H7 (cell line): Measurements from ENCODE around the gene AHDC1. TPM values are rescaled to one million over a fixed set of nuclear protein-coding genes. Genes with fewer than 3 reads are reported as not detected.

Source experiments
- DNase-seq: peaks from one replicate; pipeline ENCODE4 v3.0.0; 2012
- H3K27me3 ChIP-seq: 2 replicates; pipeline ENCODE4 v1.6.0; 2011; ENCODE audit warnings: mild to moderate bottlenecking, low read length; ENCODE audit not compliant: control insufficient read depth, insufficient read depth
- H3K36me3 ChIP-seq: replicated peaks from 2 replicates; pipeline ENCODE4 v1.5.1; 2011; ENCODE audit warnings: low read length; ENCODE audit not compliant: control insufficient read depth, insufficient read depth
- H3K4me3 ChIP-seq: 2 replicates; pipeline ENCODE4 v1.5.1; 2011; ENCODE audit warnings: low read depth, mild to moderate bottlenecking, control low read depth, low read length, moderate library complexity; ENCODE audit not compliant: insufficient read depth
- total RNA-seq: library from RNA; depleted of rRNA; stranded (reverse); fragments of >200 nt; shearing (Covaris generic); gene quantifications from 2 replicates; pipeline ENCODE4 v1.2.3, GENCODE V29; 2014

The AHDC1 gene
- total RNA-seq, 1 experiment from 2014 or later = 11.2 TPM

DNA sequence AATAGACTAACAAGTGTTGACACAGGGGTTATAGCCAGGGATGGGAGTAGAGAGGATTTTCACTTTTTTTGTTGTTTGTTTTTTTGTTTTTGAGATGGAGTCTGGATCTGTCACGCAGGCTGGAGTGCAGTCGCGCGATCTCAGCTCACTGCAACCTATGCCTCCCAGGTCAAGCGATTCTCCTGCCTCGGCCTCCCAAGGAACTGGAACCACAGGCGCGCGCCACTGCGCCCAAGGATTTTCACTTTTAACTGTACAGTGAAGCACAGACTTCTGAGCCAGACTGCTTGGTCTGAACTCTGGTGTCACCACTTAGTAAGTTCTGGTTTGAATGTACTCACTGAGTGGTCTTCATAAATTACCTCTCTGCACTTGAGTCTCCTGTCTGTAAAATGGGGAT is 73.8 kb downstream of the AHDC1 start:
- Histone ChIP-seq H3K27me3 (peaks cover 2% of the 10 kb centered on the region; the same call in 1 of the 2 replicates), H3K36me3 (no peaks in the 10 kb centered on the region), H3K4me3 (no peak overlapping the region)
- no peak for DNase-seq

DNA sequence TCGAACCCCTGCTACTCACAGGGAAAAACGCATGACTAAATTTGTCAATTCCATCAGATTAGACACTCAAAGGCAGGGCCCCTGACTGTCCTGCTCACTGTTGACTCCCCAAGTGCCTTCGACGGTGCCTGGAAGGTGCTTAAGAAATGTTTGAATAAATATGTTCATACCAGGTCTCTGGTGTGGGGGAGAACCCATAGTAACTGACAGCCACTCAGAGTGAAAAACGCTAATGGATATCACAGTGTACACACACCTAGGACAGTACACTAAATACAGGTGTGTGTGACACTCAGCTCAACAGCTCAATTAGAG is 74.3 kb downstream of the AHDC1 start:
- H3K36me3 ChIP-seq = no peaks in the 10 kb centered on the region
- no peak overlapping the region for H3K4me3 ChIP-seq
- peaks cover 2% of the 10 kb centered on the region; the same call in 1 of the 2 replicates for H3K27me3 ChIP-seq
- DNase-seq = no peak

DNA sequence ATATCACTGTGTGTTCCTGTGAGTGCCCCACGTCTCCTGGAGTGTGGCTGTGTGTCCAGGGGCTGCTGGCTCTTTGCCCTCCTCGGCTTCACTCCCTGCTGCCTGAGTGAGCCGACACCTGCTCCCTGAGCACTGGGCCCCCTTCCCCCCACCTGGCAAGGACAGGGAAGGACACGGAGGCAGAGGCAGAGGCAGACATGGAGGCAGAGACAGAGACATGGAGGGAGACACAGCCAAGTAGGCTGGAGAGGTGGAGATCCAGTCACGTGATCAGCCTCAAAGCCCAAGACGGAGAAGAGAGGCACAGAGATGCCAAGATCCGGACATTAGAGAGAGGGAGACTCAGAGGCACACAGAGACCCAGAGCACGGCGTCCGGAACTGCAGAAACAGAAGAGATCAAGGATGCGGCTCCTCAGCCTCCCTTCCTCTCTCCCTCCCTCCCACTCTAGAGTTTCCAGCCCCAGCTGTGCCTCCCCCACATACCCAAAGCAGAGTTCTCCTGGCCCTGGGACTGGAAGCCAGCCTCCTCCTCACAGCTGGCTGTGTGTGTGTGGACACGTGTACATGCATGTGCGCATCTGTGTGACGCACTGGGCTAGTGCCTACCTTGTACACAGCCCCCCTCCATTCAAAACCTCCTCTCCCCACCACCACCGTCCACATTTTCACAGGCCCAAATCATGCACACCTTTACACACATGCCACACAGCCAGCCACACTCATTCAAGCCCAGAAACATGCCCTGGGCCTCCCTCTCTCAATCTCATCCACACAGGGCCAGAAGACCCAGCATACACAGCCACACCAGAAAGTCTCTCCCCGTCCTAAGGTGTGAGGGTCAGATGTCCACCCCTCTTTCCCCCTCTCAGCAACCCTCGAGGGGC is 74.9 kb downstream of the AHDC1 start:
- DNase-seq = peak; percentile 76
- H3K4me3 ChIP-seq = peak overlapping the region; percentile 59; the same call in 1 of the 2 replicates
- peaks cover 2% of the 10 kb centered on the region; the same call in 1 of the 2 replicates for H3K27me3 ChIP-seq
- H3K36me3 ChIP-seq = no peaks in the 10 kb centered on the region

DNA sequence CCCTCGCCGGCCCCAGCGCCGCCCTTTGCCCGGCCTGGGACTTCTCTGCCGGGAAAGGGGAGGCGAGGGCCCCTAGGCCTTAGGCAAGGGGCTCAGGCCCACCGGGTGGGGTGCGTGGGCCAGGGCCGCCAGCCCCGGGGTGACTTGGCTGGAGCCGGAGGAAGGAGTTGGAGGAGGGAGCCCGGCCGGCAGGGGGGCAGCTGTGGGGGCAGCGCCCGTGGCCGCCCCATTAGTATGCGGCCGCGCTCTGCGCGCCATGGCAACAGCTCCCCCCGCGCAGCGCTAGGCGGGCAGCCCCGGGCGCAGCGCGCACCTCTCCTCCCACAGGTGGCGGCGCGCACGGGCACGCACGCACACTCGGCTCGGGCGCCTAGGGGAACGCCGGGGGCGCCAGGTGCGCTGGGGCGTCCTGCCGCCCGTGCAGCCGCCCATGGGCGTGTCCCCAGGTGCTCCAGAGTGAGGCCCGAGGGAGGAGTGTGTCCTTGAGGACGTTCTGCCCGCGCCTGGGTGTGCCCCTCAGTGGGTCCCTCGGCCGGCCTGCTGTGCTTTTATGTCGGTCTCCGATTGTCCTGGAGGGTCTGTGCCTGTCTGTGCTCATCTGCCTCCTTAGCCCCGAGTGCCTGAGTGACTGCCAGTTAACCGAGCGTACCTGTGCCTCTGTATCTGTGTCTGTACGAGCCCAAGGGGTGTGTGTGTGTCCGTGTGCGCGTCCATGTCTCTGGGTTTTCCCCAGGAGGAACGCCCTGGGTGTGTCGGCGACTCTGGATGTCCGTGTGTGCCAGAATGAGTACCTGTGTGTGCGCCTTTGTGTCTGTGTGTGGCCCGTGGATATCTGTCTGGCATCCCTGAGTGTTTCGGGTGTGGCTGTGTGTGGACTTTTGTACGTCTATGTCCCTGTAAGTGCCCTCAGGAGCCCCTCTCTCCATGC is 75.8 kb downstream of the AHDC1 start:
- DNase-seq = peak; percentile 91
- Histone ChIP-seq H3K4me3 (peak overlapping the region; percentile 59), H3K27me3 (peaks cover 2% of the 10 kb centered on the region; the same call in 1 of the 2 replicates), H3K36me3 (no peaks in the 10 kb centered on the region)

DNA sequence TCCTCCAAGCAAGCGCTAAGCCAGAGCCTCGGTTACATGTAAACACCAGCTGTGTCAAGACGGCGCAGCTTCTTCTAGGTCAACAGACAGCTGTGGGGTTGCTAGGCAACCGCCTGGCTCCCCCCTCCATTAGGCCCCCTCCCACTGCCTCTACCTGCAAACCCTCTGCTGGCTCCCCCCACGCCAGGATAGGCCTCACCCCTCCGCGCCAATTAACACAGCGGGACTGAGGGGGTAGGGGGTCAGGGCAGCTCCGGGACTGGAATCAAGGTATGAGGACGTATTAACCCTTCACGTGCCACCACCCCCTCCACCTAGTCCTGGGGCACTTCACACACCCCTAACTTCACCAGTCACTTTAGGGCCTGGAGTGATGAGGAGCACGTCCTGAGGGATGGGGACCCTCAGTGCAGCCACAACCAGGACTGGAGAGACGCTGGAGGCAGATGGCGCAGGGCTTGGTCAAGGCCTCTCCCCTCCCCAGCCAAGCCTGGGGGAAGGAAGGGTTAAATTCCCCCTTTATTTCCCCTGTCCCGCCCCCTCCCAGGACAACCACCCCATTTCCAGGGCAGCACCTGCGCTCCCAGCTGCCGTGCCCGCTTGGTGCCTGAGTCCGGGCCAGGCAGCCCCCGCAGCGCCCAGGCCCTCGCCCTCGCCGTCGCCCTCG is 76.6 kb downstream of the AHDC1 start:
- peaks cover 2% of the 10 kb centered on the region; the same call in 1 of the 2 replicates for H3K27me3 ChIP-seq
- peak overlapping the region; percentile 59 for H3K4me3 ChIP-seq
- no peaks in the 10 kb centered on the region for H3K36me3 ChIP-seq
- peak; percentile 98 for DNase-seq

DNA sequence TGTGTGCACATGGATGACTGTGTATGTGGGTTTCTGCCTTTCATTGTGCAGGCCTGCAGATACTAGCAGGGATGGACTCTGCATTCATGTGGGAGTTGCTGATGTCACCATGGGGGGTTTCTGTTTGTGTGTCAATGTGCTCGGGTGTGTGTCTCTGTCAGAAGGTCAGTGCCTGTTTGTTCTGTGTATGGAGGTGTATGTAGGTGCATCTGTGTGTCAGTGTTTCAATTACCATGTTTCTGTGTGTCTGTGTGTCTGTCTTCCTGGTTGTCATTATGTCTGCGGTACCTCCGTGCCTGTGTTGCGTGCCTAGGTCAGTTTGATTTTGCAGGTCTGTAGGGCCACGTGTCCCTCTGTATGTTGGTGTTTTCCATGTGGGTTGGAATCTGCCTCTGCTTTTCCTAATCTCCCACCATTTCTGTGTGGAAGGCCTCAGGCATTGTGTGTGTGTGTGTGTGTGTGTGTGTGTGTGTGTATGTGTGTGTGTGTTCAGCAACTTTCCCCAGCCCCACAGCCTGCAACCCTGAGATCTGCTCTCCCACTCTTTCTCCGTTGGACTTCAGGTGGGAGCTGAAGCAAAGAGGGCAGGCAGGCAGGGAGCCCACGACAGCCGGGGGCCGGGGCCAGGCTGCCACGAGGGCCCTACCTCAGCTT is 77.2 kb downstream of the AHDC1 start:
- H3K27me3 ChIP-seq = peaks cover 2% of the 10 kb centered on the region; the same call in 1 of the 2 replicates
- DNase-seq = no peak
- no peaks in the 10 kb centered on the region for H3K36me3 ChIP-seq
- H3K4me3 ChIP-seq = peak overlapping the region; percentile 59

DNA sequence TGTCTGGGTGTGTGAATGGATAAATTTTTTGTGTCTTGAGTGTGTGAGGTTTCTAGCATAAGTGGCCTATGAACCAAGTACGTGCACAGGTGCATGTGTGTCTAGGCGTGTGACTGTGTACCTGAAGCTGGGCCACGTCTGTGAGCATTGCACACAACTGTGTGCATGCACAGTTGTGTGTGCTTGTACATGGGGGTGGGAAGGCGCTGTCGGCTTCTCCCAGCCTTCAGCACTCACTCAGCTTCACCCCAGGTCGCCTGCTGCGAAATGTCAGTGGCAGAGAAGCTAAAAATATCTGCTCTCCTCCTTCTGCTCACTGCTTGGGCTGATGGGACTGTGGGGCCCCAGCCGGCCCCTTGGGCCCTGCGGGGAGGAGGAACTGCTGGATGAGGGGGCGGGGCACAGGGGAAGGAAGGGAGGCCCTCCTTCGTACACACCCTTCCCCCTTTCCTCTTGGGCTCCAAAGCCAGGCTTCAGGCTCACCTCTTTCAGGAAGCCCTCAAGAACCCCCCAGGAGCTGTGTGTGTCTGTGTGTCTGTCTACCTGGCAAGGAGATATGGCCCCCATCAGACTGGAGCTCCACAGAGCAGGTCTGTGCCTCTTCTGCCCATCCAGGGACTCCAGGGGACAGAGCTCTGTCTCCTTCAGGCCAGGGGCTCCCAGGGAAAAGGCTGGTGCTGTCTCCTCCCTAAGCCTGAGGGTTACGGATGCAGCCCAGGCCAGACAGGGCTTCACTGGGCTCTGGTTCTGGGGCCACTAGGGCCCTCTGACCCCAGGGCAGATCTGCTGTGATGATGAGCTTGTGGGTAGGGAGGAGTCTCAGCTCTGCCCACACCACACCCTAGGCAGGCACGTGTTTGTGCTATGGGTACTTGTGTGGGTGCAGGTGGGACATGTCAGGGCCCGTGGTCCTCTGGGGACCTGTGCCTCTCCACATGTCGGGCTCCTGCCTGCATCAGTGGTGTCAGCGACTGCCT is 78.4 kb downstream of the AHDC1 start:
- Histone ChIP-seq H3K4me3 (no peak overlapping the region), H3K36me3 (no peaks in the 10 kb centered on the region), H3K27me3 (peaks cover 2% of the 10 kb centered on the region; the same call in 1 of the 2 replicates)
- peak; percentile 95 for DNase-seq

DNA sequence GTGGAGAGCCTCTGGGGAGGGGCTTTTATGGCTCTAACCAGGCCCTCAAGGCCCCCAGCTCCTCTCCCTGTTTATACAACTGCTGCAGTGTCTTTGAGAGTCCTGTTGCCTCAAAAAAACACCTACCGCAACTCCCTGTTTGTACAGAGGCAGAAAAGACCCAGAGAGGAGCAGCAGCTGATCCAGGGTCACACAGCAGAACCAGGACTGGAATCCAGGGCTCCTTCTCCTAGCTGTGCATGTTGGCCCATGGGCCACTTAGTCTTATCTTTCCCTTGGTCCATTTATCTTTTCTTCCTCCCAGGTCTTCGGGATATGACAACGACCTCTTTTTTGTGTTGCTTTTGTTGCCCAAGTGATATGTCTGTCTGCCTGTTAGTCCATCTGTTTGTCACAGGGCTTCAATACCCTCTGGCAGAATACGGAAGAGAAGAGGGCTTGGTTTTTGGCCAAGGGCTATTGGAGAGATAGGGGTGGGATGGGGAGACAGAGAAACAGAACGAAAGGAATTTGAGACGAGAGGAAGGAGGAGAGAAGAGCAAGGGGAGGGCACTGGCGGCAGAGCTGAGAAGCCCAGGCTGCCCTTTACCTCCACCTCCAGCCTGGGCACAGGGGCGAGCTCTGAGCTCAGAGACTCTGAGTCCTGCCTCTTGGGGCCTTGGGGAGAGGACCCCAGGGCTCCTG is 80.5 kb downstream of the AHDC1 start:
- Histone ChIP-seq H3K27me3 (peaks cover 2% of the 10 kb centered on the region; the same call in 1 of the 2 replicates), H3K36me3 (no peaks in the 10 kb centered on the region), H3K4me3 (no peak overlapping the region)
- no peak for DNase-seq

DNA sequence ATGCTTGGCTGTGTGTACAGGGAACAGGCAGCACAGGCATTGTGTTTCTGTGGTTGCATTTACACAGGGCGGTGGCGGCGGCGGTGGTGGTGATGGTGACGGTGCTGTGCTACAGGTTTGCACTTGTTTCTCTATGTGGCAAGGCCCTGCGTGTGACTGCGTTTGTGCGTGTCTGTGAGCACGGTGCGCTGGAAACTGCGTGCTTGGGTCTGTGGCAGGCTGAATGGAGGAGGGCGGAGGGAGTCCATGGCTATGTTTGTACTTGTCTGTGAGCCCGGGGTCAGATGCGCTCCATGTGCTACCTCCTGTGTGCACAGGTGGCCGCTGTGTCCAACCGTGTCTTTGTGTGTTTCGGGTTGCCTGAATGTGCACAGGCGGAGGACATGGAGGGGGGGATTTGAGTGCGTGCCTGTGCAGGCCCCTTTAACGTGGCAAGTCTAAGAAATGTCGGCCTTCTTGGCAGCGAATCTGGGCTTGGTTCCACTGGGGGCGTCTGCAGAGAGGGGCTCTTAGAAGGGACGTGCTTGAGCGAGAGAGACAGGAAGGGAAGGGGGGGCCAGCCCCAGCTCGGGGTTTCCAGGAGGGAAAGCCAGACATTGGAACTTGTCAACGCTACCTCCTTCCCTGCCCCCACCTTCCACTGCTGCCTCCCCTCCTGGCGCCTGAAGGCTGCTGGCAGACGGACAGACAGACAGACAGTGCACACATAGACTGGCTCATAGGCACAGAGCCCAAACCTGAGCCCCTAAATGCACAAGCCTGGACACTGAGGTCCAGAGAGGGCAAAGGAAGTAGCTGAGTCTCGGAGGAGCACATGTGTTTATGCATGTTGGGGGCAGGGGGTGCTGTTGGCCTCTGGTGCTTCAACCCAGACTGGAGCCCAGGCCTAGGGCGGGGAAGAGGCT is 81.3 kb downstream of the AHDC1 start:
- H3K4me3 ChIP-seq = no peak overlapping the region
- peak; percentile 88 for DNase-seq
- no peaks in the 10 kb centered on the region for H3K27me3 ChIP-seq
- no peaks in the 10 kb centered on the region for H3K36me3 ChIP-seq

DNA sequence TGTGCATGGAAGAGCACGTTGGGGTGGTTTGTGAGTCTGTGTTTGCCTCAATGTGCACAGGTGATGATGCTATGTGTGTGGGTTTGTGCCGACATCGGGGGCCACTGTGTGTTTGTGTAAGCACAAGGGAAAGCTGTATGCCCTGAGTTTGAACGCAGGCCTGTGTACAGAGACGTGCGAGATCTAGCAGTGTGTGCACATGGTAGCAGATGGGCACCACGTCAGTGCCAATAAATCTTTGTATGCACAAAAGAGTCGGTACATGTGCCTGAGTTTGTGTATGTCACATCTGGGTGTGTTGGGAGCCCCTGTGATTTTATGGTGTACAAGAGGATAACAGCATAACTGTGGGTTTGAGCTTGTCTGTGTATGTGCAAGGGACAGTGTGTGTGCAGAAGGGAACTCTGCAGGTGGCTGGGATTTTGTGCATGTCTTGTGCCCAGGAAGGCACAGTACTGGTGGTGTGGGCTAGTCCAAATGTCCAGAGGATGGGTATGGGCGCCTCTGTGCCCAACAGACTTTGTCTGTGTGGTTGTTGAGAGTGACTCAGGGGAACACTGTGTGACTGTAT is 82.0 kb downstream of the AHDC1 start:
- DNase-seq = no peak

DNA sequence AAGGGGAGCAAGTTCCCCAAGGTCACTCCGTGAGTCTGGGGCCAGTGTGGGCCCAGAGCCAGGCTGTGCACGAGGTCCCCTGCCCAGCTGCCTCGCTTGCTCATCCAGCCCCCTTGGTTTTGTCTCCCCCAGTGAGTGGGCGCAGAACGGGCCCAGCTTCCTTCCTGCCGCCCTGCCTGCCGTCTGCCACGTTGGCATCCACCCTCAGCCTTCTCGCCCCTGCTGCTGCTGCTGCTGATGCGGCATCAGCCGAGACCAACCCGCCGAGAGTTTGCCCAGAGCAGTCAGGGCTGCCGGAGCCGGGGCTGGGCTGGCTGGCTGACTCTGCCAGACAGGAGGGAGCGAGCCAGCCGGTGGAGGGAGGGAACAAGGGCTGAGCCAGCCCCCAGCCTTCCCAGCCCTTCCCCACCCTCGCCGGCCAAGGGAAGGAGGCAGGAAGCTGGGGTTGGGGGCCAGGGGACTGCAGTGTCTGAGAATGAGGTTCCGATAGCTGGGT is 82.6 kb downstream of the AHDC1 start:
- H3K27me3 ChIP-seq = no peaks in the 10 kb centered on the region
- H3K4me3 ChIP-seq = no peak overlapping the region
- DNase-seq = no peak
- no peaks in the 10 kb centered on the region for H3K36me3 ChIP-seq

More for the DNA sequence above, 82.0 kb downstream of the AHDC1 start:
- Histone ChIP-seq H3K27me3 (no peaks in the 10 kb centered on the region), H3K36me3 (no peaks in the 10 kb centered on the region), H3K4me3 (no peak overlapping the region)
